Measurements from ENCODE around the gene LRP1.

Gene LRP1

GRCh38 chr12:57240926-57241401, 112.7 kb downstream of the LRP1 start:
- no peak for DNase-seq

GRCh38 chr12:57241402-57242310, 113.4 kb downstream of the LRP1 start:
- no peak for DNase-seq

GRCh38 chr12:57242329-57242690, 114.0 kb downstream of the LRP1 start:
- DNase-seq: no peak

GRCh38 chr12:57242691-57243454, 114.6 kb downstream of the LRP1 start:
- peak; percentile 76 for DNase-seq

GRCh38 chr12:57243521-57244311, 115.4 kb downstream of the LRP1 start:
- peak; percentile 91 for DNase-seq

GRCh38 chr12:57244312-57244696, 116.0 kb downstream of the LRP1 start:
- no peak for DNase-seq

GRCh38 chr12:57247041-57247440, 118.8 kb downstream of the LRP1 start:
- no peak for DNase-seq

GRCh38 chr12:57248934-57249742, 120.9 kb downstream of the LRP1 start:
- peak; percentile 94 for DNase-seq

GRCh38 chr12:57250541-57250940, 122.3 kb downstream of the LRP1 start:
- DNase-seq: no peak

GRCh38 chr12:57250956-57251355, 122.7 kb downstream of the LRP1 start, which contains the start of gene STAC3:
TSS of gene STAC3 (minus strand) at chr12:57251187. CDS start at chr12:57249636, 1,551 bp downstream.
- DNase-seq: no peak

- DNase-seq: no peak
These were observed 126.4 kb downstream of the LRP1 start for GRCh38 chr12:57254506-57255280.

GRCh38 chr12:57255916-57256315, 127.6 kb downstream of the LRP1 start:
- no peak for DNase-seq

- no peak for DNase-seq
These were observed 131.0 kb downstream of the LRP1 start for GRCh38 chr12:57258977-57259970.

- DNase-seq: no peak
These were observed 132.1 kb downstream of the LRP1 start for GRCh38 chr12:57260366-57260765.

- DNase-seq: no peak
These were observed 133.2 kb downstream of the LRP1 start for GRCh38 chr12:57261428-57261865.

- DNase-seq: no peak
These were observed 134.0 kb downstream of the LRP1 start for GRCh38 chr12:57262126-57262822.
